Esophagus muscularis mucosa (tissue), 4 donors: ENCODE measurements around the gene MCF2L.
"Not testable (repeated sequence)": the region's sequence is repeated elsewhere in the genome, so short reads cannot be mapped to it uniquely, and the experiment has no call there.

Experiments used
- CTCF ChIP-seq, 3 experiments: fragments of 200-600 bp in 2 of 3; fragments of 450-650 bp in 1 of 3; sonication (generic) in 2 of 3; IDR thresholded peaks; one replicate each; pipeline ENCODE4 v1.5.1; 2017 to 2019; ENCODE audit warnings: antibody characterized with exemption in 3 of 3, mild to moderate bottlenecking in 2 of 3, moderate library complexity in 1 of 3
- EP300 ChIP-seq: sonication (generic); formaldehyde crosslinking; IDR thresholded peaks from one replicate; pipeline ENCODE4 v1.6.1; 2017; ENCODE audit warnings: antibody characterized with exemption
- POLR2A ChIP-seq: fragments of 450-650 bp; IDR thresholded peaks from one replicate; pipeline ENCODE4 v1.6.1; 2017; ENCODE audit warnings: antibody characterized with exemption, moderate library complexity, mild to moderate bottlenecking, low read depth
- POLR2AphosphoS5 ChIP-seq, 2 donors: sonication (generic); formaldehyde crosslinking; IDR thresholded peaks; one replicate each; pipeline ENCODE4 v1.6.1; 2017; ENCODE audit warnings: antibody characterized with exemption in 2 of 2

- TF ChIP-seq CTCF (IDR thresholded peaks at IDR 0.05); POLR2A; EP300; POLR2AphosphoS5 (IDR thresholded peaks at IDR 0.05): not testable (repeated sequence)
Observed at GRCh38 chr13:112941765-112942164, 27.2 kb upstream of the MCF2L start.
